ENCODE results near the gene TECR.

- TF ChIP-seq EZH2 (IDR thresholded peaks at IDR 0.05; ENCODE audit: insufficient read depth, poor library complexity, severe bottlenecking) (no peak), EZH2phosphoT487 (IDR thresholded peaks at IDR 0.05; ENCODE audit: insufficient read depth, low read depth) (no peak)
Observed at GRCh38 chr19:14558370-14559066, 29.1 kb downstream of the TECR start.

All from GM23248 (cell line).